ENCODE results near the gene CAMK1.

CAMK1 gene

DNA sequence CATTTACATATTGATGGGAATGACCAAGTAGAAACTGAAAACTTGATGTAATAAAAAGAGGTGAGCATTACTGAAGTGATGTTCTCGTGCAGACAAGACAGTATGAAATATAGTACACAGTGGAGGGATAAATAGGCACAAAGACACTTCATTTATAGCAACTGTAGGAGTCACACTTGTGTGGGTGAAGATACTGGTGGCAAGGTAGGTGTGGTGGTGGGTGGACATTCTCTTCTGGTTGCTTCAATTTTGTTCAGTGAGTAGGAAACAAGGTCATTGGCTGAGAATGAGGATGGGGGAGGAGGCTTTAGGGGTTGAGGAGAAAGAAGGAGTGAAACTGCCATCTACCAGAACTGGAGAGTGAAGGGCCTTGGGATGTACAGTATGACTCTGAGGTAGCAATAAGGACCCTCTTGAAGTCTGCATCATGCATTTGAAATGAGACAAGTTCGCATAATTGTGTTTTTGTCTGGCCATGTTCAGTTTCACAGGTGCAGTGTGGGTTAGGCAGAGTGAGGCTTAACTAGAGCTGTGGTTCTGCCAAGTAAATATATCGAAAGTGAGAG lies 59.5 kb downstream of the CAMK1 start:
- no peak for DNase-seq (ENCODE audit: low read depth in 2 of 2)
